Neural progenitor cell (in vitro differentiated cells): ENCODE data around the gene DBP.

Experiments used
- EZH2 ChIP-seq: fragments of 200-600 bp; sonication (generic); IDR thresholded peaks from 2 replicates; pipeline ENCODE4 v1.6.1; 2017; ENCODE audit warnings: antibody characterized with exemption, mild to moderate bottlenecking, moderate library complexity
- TF ChIP-seq, protein P1 (sequence below): fragments of 200-600 bp; sonication (generic); IDR thresholded peaks from 2 replicates; pipeline ENCODE4 v1.5.1; 2017; ENCODE audit warnings: antibody characterized with exemption, mild to moderate bottlenecking

DNA sequence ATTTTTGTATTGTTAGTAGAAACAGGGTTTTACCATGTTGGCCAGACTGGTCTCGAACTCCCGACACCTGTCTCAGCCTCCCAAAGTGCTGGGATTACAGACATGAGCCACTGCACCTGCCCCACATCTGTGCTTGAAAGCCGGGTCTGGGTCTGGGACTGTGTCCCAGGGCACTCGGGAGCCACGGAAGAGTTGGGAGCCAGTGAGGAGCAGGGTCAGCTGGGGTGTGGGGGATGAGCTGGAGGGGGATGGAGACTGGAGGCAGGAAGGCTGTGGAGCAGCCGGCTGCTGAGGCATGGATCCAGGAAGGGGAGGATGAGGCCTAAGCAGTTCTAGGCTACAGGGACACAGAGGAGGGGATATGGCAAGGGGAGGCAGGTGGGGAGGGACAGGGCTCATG lies 41.3 kb downstream of the DBP start:
- TF ChIP-seq, protein P1, sequence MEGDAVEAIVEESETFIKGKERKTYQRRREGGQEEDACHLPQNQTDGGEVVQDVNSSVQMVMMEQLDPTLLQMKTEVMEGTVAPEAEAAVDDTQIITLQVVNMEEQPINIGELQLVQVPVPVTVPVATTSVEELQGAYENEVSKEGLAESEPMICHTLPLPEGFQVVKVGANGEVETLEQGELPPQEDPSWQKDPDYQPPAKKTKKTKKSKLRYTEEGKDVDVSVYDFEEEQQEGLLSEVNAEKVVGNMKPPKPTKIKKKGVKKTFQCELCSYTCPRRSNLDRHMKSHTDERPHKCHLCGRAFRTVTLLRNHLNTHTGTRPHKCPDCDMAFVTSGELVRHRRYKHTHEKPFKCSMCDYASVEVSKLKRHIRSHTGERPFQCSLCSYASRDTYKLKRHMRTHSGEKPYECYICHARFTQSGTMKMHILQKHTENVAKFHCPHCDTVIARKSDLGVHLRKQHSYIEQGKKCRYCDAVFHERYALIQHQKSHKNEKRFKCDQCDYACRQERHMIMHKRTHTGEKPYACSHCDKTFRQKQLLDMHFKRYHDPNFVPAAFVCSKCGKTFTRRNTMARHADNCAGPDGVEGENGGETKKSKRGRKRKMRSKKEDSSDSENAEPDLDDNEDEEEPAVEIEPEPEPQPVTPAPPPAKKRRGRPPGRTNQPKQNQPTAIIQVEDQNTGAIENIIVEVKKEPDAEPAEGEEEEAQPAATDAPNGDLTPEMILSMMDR: no peak
- TF ChIP-seq EZH2: no peak
